ENCODE measurements around the gene ZNF536. TPM values are rescaled to one million over a fixed set of nuclear protein-coding genes. Genes with fewer than 3 reads are reported as not detected.

The ZNF536 gene
- total and polyA plus RNA-seq, 10 of the 15 experiments (the other 5 are each of a cell fraction or from before 2014, with no cell fraction given), result not detected

DNA sequence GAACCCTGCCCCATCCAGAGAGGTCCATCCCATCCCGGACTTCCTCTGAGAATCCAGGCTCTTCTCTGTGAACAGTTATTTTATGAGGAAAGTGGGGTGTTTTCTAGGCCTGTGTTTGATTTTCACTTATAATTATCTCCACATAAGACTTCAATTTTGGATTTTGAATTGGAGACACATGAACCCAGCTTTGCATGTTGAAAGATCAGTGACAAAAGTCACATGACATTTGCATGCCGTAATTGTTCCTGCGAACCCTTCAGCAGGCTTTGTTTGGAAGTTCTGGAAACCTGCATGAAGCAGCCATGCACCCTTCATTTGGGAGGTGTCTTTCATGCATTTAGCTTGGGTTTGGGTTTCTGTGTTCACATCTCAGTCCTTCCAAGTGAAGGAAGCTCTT, 44.9 kb upstream of the ZNF536 start (continued):
- TF ChIP-seq, protein P1, sequence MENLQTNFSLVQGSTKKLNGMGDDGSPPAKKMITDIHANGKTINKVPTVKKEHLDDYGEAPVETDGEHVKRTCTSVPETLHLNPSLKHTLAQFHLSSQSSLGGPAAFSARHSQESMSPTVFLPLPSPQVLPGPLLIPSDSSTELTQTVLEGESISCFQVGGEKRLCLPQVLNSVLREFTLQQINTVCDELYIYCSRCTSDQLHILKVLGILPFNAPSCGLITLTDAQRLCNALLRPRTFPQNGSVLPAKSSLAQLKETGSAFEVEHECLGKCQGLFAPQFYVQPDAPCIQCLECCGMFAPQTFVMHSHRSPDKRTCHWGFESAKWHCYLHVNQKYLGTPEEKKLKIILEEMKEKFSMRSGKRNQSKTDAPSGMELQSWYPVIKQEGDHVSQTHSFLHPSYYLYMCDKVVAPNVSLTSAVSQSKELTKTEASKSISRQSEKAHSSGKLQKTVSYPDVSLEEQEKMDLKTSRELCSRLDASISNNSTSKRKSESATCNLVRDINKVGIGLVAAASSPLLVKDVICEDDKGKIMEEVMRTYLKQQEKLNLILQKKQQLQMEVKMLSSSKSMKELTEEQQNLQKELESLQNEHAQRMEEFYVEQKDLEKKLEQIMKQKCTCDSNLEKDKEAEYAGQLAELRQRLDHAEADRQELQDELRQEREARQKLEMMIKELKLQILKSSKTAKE (IDR thresholded peaks at IDR 0.05; ENCODE audit: low read depth, poor library complexity, severe bottlenecking), result no peak
- TF ChIP-seq SMC3 (IDR thresholded peaks at IDR 0.05; ENCODE audit: borderline replicate concordance, low read length) (no peak), MTA2 (IDR thresholded peaks at IDR 0.05; ENCODE audit: low read depth) (no peak), SREBF1 (IDR thresholded peaks at IDR 0.05; ENCODE audit: low read length) (no peak), GATAD2B (conservative IDR thresholded peaks at IDR 0.05; ENCODE audit: low read depth) (no peak), TCF7 (IDR thresholded peaks at IDR 0.05; ENCODE audit: borderline replicate concordance) (no peak)

DNA sequence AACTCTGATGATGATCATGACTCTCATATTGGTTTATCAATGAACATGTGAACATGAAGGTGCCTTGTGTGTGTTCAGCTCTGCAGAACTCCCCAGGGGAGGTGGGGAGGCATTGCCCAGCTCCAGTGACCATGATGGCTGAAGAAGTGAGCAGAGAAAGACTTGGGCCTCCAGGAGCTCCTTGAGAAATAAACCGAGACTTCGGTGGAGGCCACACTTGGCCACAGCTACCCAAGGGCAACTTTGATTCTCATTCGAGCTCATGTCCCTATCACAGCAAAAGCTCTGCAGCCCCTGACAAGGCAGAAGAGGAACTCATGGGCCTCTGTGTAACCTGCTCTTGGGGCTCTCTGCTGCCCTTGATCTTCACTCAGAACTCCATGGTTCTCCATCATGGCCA, 44.1 kb upstream of the ZNF536 start:
- POLR2A ChIA-PET, result no interaction called here
- intact Hi-C loops (cut with micrococcal nuclease; ENCODE audit: unreplicated experiment), result no loop called here
- no peaks in the 10 kb centered on the region for H4K20me1 ChIP-seq (ENCODE audit: control insufficient read depth, insufficient read depth)

More for the DNA sequence above, 44.1 kb upstream of the ZNF536 start:
- no peak for ATAC-seq
- Histone ChIP-seq H3K9me3 (replicated peaks; ENCODE audit: control insufficient read depth, insufficient read depth, low read length) (no peaks in the 10 kb centered on the region), H3K4me1 (ENCODE audit: control insufficient read depth, insufficient read depth, low read length) (no peaks in the 10 kb centered on the region), H3K4me2 (ENCODE audit: control insufficient read depth, insufficient read depth) (no peak overlapping the region), H3K4me3 (no peak overlapping the region), H3K79me2 (ENCODE audit: control insufficient read depth, insufficient read depth, low read length) (no peaks in the 10 kb centered on the region), H3K9ac (ENCODE audit: control insufficient read depth, insufficient read depth, low read length) (no peak overlapping the region), H3K36me3 (ENCODE audit: control insufficient read depth in 2 of 2, insufficient read depth in 2 of 2, low read length in 1 of 2) (no peaks in the 10 kb centered on the region), H3K27me3 (replicated peaks in 1 of 2; ENCODE audit: control insufficient read depth in 2 of 2, insufficient read depth in 2 of 2, low read length in 1 of 2) (0 out of 4 replicates have a peak, but pooled peaks cover 0 to 2% of the 10 kb centered on the region in 2 experiments), H2AFZ (ENCODE audit: control insufficient read depth, low read depth, low read length) (no peak overlapping the region), H3K27ac (ENCODE audit: control insufficient read depth, insufficient read depth) (no peak overlapping the region)
- in situ Hi-C loops (cut with MboI), result no loop called here
- no peak for DNase-seq (ENCODE audit: low read depth, low spot score)
- CTCF ChIA-PET, result interaction anchor here (0.6 kb wide), 1 partner anchor 355 kb away, joined by 5 read pairs; no protein-coding TSS in a partner anchor
- 48% methylated on average over 3 of the region's 3 CpGs for WGBS (ENCODE audit: insufficient coverage, insufficient replicate concordance, low lambda C conversion rate, missing lambda C conversion rate)
- SMC1A ChIA-PET (ENCODE audit: uncharacterized antibody, unreplicated experiment), result no interaction called here
- BruUV-seq (replicated peaks), result no TSS peak
- TF ChIP-seq SMAD5 (IDR thresholded peaks at IDR 0.05; ENCODE audit: low read depth), result no peak
- no peak for TF ChIP-seq ZNF207 (IDR thresholded peaks at IDR 0.05; ENCODE audit: borderline replicate concordance)
- no peak for TF ChIP-seq SMAD1 (IDR thresholded peaks at IDR 0.05; ENCODE audit: low read depth, partially characterized antibody)
- no peak for TF ChIP-seq CBFB (IDR thresholded peaks at IDR 0.05; ENCODE audit: low read depth)
- TF ChIP-seq, protein P2, sequence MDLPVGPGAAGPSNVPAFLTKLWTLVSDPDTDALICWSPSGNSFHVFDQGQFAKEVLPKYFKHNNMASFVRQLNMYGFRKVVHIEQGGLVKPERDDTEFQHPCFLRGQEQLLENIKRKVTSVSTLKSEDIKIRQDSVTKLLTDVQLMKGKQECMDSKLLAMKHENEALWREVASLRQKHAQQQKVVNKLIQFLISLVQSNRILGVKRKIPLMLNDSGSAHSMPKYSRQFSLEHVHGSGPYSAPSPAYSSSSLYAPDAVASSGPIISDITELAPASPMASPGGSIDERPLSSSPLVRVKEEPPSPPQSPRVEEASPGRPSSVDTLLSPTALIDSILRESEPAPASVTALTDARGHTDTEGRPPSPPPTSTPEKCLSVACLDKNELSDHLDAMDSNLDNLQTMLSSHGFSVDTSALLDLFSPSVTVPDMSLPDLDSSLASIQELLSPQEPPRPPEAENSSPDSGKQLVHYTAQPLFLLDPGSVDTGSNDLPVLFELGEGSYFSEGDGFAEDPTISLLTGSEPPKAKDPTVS (IDR thresholded peaks at IDR 0.05; ENCODE audit: low read depth, low read length), result no peak
- no peak for TF ChIP-seq ZBED1 (IDR thresholded peaks at IDR 0.05; ENCODE audit: borderline replicate concordance)
- TF ChIP-seq SUZ12 (IDR thresholded peaks at IDR 0.05; ENCODE audit: unreplicated experiment), result no peak
- no peak for TF ChIP-seq MEF2B (IDR thresholded peaks at IDR 0.05; ENCODE audit: partially characterized antibody, poor library complexity, severe bottlenecking)
- TF ChIP-seq NFYA (IDR thresholded peaks at IDR 0.05; ENCODE audit: borderline replicate concordance, low read depth, low read length), result no peak
- TF ChIP-seq SMC3 (IDR thresholded peaks at IDR 0.05; ENCODE audit: borderline replicate concordance, low read length), result no peak
- no peak for TF ChIP-seq KLF5 (IDR thresholded peaks at IDR 0.05; ENCODE audit: partially characterized antibody)
- no peak for FAIRE-seq
- RAD21 ChIA-PET (ENCODE audit: unreplicated experiment), result no interaction called here
